ENCODE results near the gene KRTAP4-2. TPM values are rescaled to one million over a fixed set of nuclear protein-coding genes. Genes with fewer than 3 reads are reported as not detected.
"Not testable (repeated sequence)": the region's sequence is repeated elsewhere in the genome, so short reads cannot be mapped to it uniquely, and the experiment has no call there.

The KRTAP4-2 gene
- not detected for polyA plus RNA-seq (ENCODE audit: low read depth in 6 of 6)

DNA sequence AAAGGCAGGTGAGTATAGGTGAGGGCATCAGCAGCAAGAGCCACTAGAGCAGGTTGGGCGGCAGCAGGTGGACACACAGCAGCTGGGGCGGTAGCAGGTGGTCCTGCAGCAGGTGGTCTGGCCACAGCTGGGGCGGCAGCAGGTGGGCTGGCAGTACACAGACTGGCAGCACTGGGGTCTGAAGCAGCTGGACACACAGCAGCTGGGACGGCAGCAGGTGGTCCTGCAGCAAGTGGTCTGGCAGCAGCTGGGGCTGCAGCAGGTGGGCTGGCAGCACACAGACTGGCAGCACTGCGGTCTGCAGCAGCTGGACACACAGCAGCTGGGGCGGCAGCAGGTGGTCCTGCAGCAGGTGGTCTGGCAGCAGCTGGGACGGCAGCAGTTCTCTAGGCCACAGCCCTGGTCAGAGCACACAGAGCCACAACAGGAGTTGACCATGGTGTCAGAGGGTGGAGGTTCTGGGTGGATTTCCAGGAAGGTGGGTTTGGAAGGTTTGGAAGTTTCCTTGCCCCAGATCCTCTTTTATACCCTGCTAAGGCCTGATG lies at the start of gene KRTAP4-2:
TSS of gene KRTAP4-2 (minus strand) at position 495 of the 545 bp plus-strand sequence. CDS start at position 438, 57 bp downstream.
- H3K4me1 Mint-ChIP-seq: peaks cover 44 to 51% (median 48%) of the 10 kb centered on the region in 3 donors
- peak within 1 kb of the TSS; percentile 8 to 93 (median 62) for H3K27ac Mint-ChIP-seq
- DNase-seq: no peak
- no peaks in the 10 kb centered on the region for H3K36me3 Mint-ChIP-seq
- H3K27me3 Mint-ChIP-seq: no peaks in the 10 kb centered on the region
- H3K9me3 Mint-ChIP-seq: no peaks in the 10 kb centered on the region
- H3K4me3 Mint-ChIP-seq: peak within 1 kb of the TSS in 6 of 8 donors; percentile 32 to 89 (median 61)
- ATAC-seq (ENCODE audit: low read depth in 2 of 2): no peak

DNA sequence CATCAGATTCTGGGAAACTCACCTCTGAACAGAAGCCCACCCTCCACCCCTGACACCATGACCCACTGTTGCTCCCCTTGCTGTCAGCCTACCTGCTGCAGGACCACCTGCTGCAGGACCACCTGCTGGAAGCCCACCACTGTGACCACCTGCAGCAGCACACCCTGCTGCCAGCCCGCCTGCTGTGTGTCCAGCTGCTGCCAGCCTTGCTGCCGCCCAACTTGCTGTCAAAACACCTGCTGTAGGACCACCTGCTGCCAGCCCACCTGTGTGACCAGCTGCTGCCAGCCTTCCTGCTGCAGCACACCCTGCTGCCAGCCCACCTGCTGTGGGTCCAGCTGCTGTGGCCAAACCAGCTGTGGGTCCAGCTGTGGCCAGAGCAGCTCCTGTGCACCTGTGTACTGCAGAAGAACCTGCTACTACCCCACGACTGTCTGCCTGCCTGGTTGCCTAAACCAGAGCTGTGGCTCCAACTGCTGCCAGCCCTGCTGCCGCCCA lies 48.6 kb upstream of the KRTAP4-2 start, which contains the start of gene KRTAP9-2:
TSS of gene KRTAP9-2 (plus strand) at position 51 of the 498 bp plus-strand sequence. CDS start at position 58, 7 bp downstream.
- not testable (repeated sequence) for DNase-seq; H3K27ac Mint-ChIP-seq; H3K4me3 Mint-ChIP-seq; ATAC-seq (ENCODE audit: low read depth in 2 of 2); H3K9me3 Mint-ChIP-seq; H3K36me3 Mint-ChIP-seq; H3K27me3 Mint-ChIP-seq
- peaks cover 10 to 13% (median 10%) of the 10 kb centered on the region in 3 donors for H3K4me1 Mint-ChIP-seq

DNA sequence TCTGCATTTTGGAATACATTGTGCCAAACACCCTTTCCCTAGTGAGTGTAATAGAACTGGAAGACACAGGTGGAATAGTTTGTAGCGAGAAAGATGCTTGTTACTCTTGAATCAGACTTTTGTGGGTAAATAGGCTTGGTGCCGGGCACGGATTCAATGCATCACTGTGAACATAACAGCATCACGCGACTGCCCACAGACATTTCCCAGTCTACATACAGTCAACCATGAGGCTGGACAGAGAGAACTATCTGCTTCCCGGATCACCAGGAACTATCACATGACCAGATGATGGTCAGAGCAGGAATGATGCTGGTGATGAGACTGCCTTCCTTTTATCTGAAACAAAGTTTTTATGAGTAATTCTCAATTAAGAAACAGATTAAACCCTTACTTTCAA lies 48.0 kb upstream of the KRTAP4-2 start:
- peaks cover 0 to 8% (median 6%) of the 10 kb centered on the region in 3 donors for H3K27me3 Mint-ChIP-seq

GRCh38 chr17:41223821-41224220 lies 45.8 kb upstream of the KRTAP4-2 start:
- DNase-seq (no peak), ATAC-seq (ENCODE audit: low read depth in 2 of 2) (no peak)
- no peak overlapping the region for H3K4me3 Mint-ChIP-seq
- peaks cover 0 to 13% (median 3%) of the 10 kb centered on the region in 3 donors for H3K27me3 Mint-ChIP-seq
- peaks cover 4 to 7% (median 7%) of the 10 kb centered on the region in 3 donors for H3K4me1 Mint-ChIP-seq
- peak overlapping the region in 1 of 6 donors; percentile 4 for H3K27ac Mint-ChIP-seq
- H3K36me3 Mint-ChIP-seq: peaks cover 0 to 8% of the 10 kb centered on the region in 2 donors
- H3K9me3 Mint-ChIP-seq: peaks cover 0 to 13% (median 6%) of the 10 kb centered on the region in 7 donors

More for the DNA sequence above, 48.0 kb upstream of the KRTAP4-2 start:
- no peak for ATAC-seq (ENCODE audit: low read depth in 2 of 2)
- no peak overlapping the region for H3K4me3 Mint-ChIP-seq
- no peak for DNase-seq
- peaks cover 13 to 19% (median 16%) of the 10 kb centered on the region in 3 donors for H3K4me1 Mint-ChIP-seq
- peaks cover 0 to 5% (median 2%) of the 10 kb centered on the region in 7 donors for H3K9me3 Mint-ChIP-seq
- no peak overlapping the region for H3K27ac Mint-ChIP-seq
- H3K36me3 Mint-ChIP-seq: peaks cover 0 to 8% of the 10 kb centered on the region in 2 donors

- H3K27ac Mint-ChIP-seq: no peak overlapping the region
- no peak for DNase-seq
- ATAC-seq (ENCODE audit: low read depth in 2 of 2): no peak
- H3K4me1 Mint-ChIP-seq: peaks cover 0 to 18% (median 18%) of the 10 kb centered on the region in 3 donors
- peaks cover 0 to 8% of the 10 kb centered on the region in 2 donors for H3K36me3 Mint-ChIP-seq
- H3K4me3 Mint-ChIP-seq: no peak overlapping the region
- H3K27me3 Mint-ChIP-seq: peaks cover 0 to 42% (median 12%) of the 10 kb centered on the region in 3 donors
- H3K9me3 Mint-ChIP-seq: peaks cover 0 to 11% (median 4%) of the 10 kb centered on the region in 7 donors
These were observed 37.7 kb upstream of the KRTAP4-2 start for GRCh38 chr17:41215681-41216080.

DNA sequence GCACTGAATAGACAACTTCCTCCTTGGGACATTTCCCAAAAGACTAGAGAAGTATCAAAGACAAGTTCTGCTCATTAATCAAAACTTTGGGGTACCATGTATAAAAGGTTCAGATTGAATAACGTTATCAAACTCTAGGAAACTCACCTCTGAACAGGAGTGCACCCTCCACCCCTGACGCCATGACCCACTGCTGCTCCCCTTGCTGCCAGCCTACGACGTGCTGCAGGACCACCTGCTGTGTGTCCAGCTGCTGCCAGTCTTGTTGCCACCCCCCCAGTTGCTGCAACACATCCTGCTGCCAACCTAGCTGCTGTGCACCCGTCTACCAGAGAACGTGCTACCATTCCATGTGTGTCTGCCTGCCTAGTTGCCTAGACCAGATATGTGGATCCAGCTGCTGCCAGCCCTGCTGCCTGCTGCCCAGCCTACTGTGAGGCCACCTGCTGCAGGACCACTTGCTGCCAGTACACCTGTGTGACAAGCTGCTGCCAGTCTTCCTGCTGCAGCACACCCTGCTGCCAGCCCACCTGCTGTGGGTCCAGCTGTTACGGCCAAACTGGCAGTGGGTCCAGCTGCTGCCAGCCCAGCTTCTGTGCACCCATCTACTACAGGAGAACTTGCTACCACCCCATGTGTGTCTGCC lies 34.6 kb upstream of the KRTAP4-2 start:
- Mint-ChIP-seq H3K27me3 (peaks cover 19 to 52% (median 30%) of the 10 kb centered on the region in 3 donors), H3K4me3 (peak overlapping the region in 1 of 8 donors; percentile 44), H3K36me3 (peaks cover 9 to 15% of the 10 kb centered on the region in 2 donors), H3K9me3 (peaks cover 0 to 3% (median 0%) of the 10 kb centered on the region in 7 donors), H3K27ac (no peak overlapping the region), H3K4me1 (peaks cover 0 to 18% (median 18%) of the 10 kb centered on the region in 3 donors)
- DNase-seq: no peak
- ATAC-seq (ENCODE audit: low read depth in 2 of 2): no peak

DNA sequence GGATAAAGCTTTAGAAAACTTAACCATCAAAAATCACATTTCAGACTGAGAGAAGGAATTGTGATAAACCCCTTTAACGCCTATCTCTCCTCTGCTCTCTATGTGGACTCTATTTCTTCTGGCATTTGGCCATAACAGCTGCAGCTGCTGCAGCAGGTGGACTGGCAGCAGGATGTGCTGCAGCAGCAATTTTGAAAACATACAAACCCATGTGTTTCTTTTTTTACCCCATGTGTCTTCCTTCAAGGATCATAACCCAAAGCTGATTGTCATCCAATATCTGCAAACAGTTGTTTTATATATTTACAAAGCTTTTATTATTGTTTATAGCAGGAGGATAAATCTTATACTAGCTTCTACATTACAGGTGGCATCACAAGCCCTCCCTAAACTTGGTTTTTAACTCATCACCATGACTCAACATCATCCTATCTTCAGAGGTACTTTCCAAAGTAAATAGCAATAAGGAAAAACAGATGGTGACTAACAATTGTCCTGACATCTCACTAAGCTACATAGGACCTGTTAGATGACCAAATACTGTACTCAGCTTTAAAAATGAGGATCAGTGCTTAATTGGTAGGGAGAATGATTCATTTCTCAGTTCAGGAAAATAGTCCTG lies 33.9 kb upstream of the KRTAP4-2 start:
- Mint-ChIP-seq H3K36me3 (peaks cover 9 to 16% of the 10 kb centered on the region in 2 donors), H3K27ac (no peak overlapping the region), H3K4me3 (peak overlapping the region in 1 of 8 donors; percentile 51), H3K9me3 (peaks cover 0 to 3% (median 0%) of the 10 kb centered on the region in 7 donors), H3K4me1 (peaks cover 0 to 18% (median 13%) of the 10 kb centered on the region in 3 donors), H3K27me3 (peaks cover 19 to 45% (median 30%) of the 10 kb centered on the region in 3 donors)
- ATAC-seq (ENCODE audit: low read depth in 2 of 2): no peak
- DNase-seq: peak; percentile 3

- H3K4me3 Mint-ChIP-seq: no peak overlapping the region
- peaks cover 0 to 17% (median 0%) of the 10 kb centered on the region in 3 donors for H3K27me3 Mint-ChIP-seq
- DNase-seq (no peak), ATAC-seq (ENCODE audit: low read depth in 2 of 2) (no peak)
- H3K36me3 Mint-ChIP-seq: no peaks in the 10 kb centered on the region
- H3K9me3 Mint-ChIP-seq: peaks cover 0 to 10% (median 6%) of the 10 kb centered on the region in 7 donors
- H3K4me1 Mint-ChIP-seq: no peaks in the 10 kb centered on the region
- peak overlapping the region in 1 of 6 donors; percentile 11 for H3K27ac Mint-ChIP-seq
These were observed 21.5 kb upstream of the KRTAP4-2 start for GRCh38 chr17:41199421-41200078.

DNA sequence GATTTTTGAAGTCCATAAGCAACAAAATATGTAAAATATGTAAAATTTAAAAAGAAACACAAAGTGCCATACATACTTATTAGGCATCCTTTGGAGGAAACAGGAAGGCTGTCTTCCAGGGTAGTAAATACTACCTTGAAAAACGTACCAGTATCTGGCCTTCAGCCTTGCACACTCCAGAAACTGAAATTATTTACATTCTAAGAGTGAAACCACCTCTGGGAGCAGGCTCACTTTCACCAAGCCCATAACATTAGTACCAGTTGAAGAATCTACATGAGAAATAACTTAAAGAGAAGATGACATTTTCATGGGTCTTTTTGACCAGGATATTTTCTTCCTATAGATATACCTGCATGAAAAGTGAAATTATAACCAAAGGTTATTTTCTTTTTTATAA lies 18.0 kb upstream of the KRTAP4-2 start:
- ATAC-seq (ENCODE audit: low read depth in 2 of 2) (no peak), DNase-seq (no peak)

GRCh38 chr17:41190328-41190727 lies 12.3 kb upstream of the KRTAP4-2 start:
- Mint-ChIP-seq H3K9me3 (peaks cover 0 to 3% (median 1%) of the 10 kb centered on the region in 7 donors), H3K36me3 (no peaks in the 10 kb centered on the region), H3K4me1 (peaks cover 0 to 7% (median 5%) of the 10 kb centered on the region in 3 donors), H3K27ac (peak overlapping the region in 1 of 6 donors; percentile 88), H3K27me3 (peaks cover 5 to 52% (median 11%) of the 10 kb centered on the region in 3 donors), H3K4me3 (no peak overlapping the region)
- no peak for DNase-seq
- no peak for ATAC-seq (ENCODE audit: low read depth in 2 of 2)

More for the DNA sequence above, 18.0 kb upstream of the KRTAP4-2 start:
- Mint-ChIP-seq H3K36me3 (no peaks in the 10 kb centered on the region), H3K27me3 (peaks cover under 1 to 34% (median 4%) of the 10 kb centered on the region in 3 donors), H3K9me3 (peaks cover 0 to 10% (median 9%) of the 10 kb centered on the region in 7 donors), H3K4me1 (no peaks in the 10 kb centered on the region), H3K27ac (no peak overlapping the region), H3K4me3 (no peak overlapping the region)

DNA sequence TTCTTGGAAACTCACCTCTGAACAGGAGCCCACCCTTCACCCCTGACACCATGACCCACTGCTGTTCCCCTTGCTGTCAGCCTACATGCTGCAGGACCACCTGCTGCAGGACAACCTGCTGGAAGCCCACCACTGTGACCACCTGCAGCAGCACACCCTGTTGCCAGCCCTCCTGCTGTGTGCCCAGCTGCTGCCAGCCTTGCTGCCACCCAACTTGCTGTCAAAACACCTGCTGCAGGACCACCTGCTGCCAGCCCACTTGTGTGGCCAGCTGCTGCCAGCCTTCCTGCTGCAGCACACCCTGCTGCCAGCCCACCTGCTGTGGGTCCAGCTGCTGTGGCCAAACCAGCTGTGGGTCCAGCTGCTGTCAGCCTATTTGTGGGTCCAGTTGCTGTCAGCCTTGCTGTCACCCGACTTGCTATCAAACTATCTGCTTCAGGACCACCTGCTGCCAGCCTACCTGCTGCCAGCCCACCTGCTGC lies 11.9 kb upstream of the KRTAP4-2 start, which contains the start of gene KRTAP9-1:
TSS of gene KRTAP9-1 (plus strand) at position 51 of the 482 bp plus-strand sequence. CDS start at position 51, 0 bp downstream.
- H3K27me3 Mint-ChIP-seq: peaks cover 5 to 52% (median 11%) of the 10 kb centered on the region in 3 donors
- H3K9me3 Mint-ChIP-seq; DNase-seq; H3K36me3 Mint-ChIP-seq; H3K4me1 Mint-ChIP-seq; ATAC-seq (ENCODE audit: low read depth in 2 of 2): not testable (repeated sequence)
- H3K4me3 Mint-ChIP-seq: peak within 1 kb of the TSS in 1 of 8 donors; percentile 0
- H3K27ac Mint-ChIP-seq: peak within 1 kb of the TSS in 2 of 6 donors; percentile 31 to 88

DNA sequence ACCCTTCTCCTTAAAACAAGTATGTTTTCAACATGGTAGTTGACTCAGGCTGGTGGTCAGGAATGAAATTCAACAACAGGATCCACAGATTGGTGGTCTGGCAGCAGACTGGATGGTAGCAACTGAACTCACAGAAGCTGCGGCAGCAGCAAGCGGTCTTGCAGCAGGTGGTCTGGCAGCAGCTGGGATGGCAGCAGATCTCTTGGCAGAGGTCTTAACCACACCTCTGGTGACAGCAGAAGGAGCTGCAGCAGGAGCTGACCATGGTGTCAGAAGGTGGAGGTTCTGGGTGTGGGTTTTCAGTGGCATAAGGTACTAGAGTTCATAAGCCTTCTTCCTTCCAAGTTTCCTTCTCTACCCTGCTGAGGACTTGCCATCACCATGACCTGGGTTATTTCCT lies 8.9 kb upstream of the KRTAP4-2 start:
- no peak for DNase-seq
- peaks cover 5 to 48% (median 18%) of the 10 kb centered on the region in 3 donors for H3K27me3 Mint-ChIP-seq
- peak overlapping the region in 1 of 6 donors; percentile 8 for H3K27ac Mint-ChIP-seq
- peaks cover 0 to 10% (median 7%) of the 10 kb centered on the region in 3 donors for H3K4me1 Mint-ChIP-seq
- no peaks in the 10 kb centered on the region for H3K9me3 Mint-ChIP-seq
- no peak overlapping the region for H3K4me3 Mint-ChIP-seq
- ATAC-seq (ENCODE audit: low read depth in 2 of 2): no peak
- H3K36me3 Mint-ChIP-seq: peaks cover 0 to 11% of the 10 kb centered on the region in 2 donors

Measured in naive B cell (primary cell).